ENCODE measurements around the gene ZFHX3.

Gene ZFHX3

GRCh38 chr16:73068541-73069401 is 20.8 kb upstream of the ZFHX3 start:
- no peak for DNase-seq

- DNase-seq: no peak
Measured at GRCh38 chr16:73067671-73068540, 20.0 kb upstream of the ZFHX3 start.

- DNase-seq: no peak
Measured at GRCh38 chr16:73066927-73067670, 19.2 kb upstream of the ZFHX3 start.

GRCh38 chr16:73066331-73066926 is 18.5 kb upstream of the ZFHX3 start:
- DNase-seq: no peak

- no peak for DNase-seq
Measured at GRCh38 chr16:73065632-73066330, 17.9 kb upstream of the ZFHX3 start.

GRCh38 chr16:73064994-73065545 is 17.1 kb upstream of the ZFHX3 start:
- DNase-seq: no peak

- no peak for DNase-seq
Measured at GRCh38 chr16:73064212-73064993, 16.5 kb upstream of the ZFHX3 start.

GRCh38 chr16:73063854-73064211 is 15.9 kb upstream of the ZFHX3 start:
- no peak for DNase-seq

- no peak for DNase-seq
Measured at GRCh38 chr16:73062743-73063733, 15.1 kb upstream of the ZFHX3 start.

- no peak for DNase-seq
Measured at GRCh38 chr16:73062001-73062616, 14.2 kb upstream of the ZFHX3 start.

- DNase-seq: no peak
Measured at GRCh38 chr16:73060892-73061490, 13.1 kb upstream of the ZFHX3 start.

- no peak for DNase-seq
Measured at GRCh38 chr16:73059779-73060615, 12.1 kb upstream of the ZFHX3 start.

- DNase-seq: peak; percentile 56
Measured at GRCh38 chr16:73058616-73059409, 10.9 kb upstream of the ZFHX3 start.

- DNase-seq: no peak
Measured at GRCh38 chr16:73058221-73058615, 10.3 kb upstream of the ZFHX3 start.

GRCh38 chr16:73057291-73058210 is 9.6 kb upstream of the ZFHX3 start:
- DNase-seq: no peak

GRCh38 chr16:73056921-73057290 is 9.0 kb upstream of the ZFHX3 start:
- DNase-seq: no peak
